Activated T-helper 1 cell treated with anti-CD3 and anti-CD28 coated beads, Interleukin-12 subunit alpha, Interleukin-12 subunit beta, Interleukin-2, Interleukin-4 antibody, amounts not matched to agents 30 ng/mL and 10 ng/mL and 1 ng/mL, durations not matched to agents 14 hours and 24 hours and 36 hours (primary cell): Measurements from ENCODE around the gene RXRA. TPM values are rescaled to one million over a fixed set of nuclear protein-coding genes. Genes with fewer than 3 reads are reported as not detected.

Source experiments
- DNase-seq: peaks from one replicate; pipeline ENCODE4 v3.0.0; 2021; ENCODE audit warnings: low spot score
- H3K27ac Mint-ChIP-seq: one replicate; pipeline ENCODE4 v1.8.0; 2021; ENCODE audit warnings: mild to moderate bottlenecking, mixed read lengths
- H3K27me3 Mint-ChIP-seq: one replicate; pipeline ENCODE4 v1.8.0; 2022; ENCODE audit warnings: mild to moderate bottlenecking, moderate library complexity, mixed read lengths; ENCODE audit not compliant: insufficient read depth
- H3K36me3 Mint-ChIP-seq: one replicate; pipeline ENCODE4 v1.8.0; 2021; ENCODE audit warnings: low read depth, mixed read lengths
- H3K4me1 Mint-ChIP-seq: one replicate; pipeline ENCODE4 v1.8.0; 2021; ENCODE audit warnings: low read depth, mixed read lengths
- H3K4me3 Mint-ChIP-seq: one replicate; pipeline ENCODE4 v1.8.0; 2021; ENCODE audit warnings: mild to moderate bottlenecking, moderate library complexity, mixed read lengths
- H3K9me3 Mint-ChIP-seq: one replicate; pipeline ENCODE4 v1.8.0; 2021; ENCODE audit warnings: mixed read lengths
- intact Hi-C: fragments of 100-400 bp; cut with micrococcal nuclease; formaldehyde crosslinking; loops from one replicate; pipeline ENCODE4 v1.15.1; 2024
- total RNA-seq: library from RNA; stranded (reverse); gene quantifications from 2 replicates; pipeline ENCODE4 v1.2.3, GENCODE V29; 2022

The RXRA gene
- total RNA-seq, 1 donor from 2014 or later: 0.91 TPM

DNA sequence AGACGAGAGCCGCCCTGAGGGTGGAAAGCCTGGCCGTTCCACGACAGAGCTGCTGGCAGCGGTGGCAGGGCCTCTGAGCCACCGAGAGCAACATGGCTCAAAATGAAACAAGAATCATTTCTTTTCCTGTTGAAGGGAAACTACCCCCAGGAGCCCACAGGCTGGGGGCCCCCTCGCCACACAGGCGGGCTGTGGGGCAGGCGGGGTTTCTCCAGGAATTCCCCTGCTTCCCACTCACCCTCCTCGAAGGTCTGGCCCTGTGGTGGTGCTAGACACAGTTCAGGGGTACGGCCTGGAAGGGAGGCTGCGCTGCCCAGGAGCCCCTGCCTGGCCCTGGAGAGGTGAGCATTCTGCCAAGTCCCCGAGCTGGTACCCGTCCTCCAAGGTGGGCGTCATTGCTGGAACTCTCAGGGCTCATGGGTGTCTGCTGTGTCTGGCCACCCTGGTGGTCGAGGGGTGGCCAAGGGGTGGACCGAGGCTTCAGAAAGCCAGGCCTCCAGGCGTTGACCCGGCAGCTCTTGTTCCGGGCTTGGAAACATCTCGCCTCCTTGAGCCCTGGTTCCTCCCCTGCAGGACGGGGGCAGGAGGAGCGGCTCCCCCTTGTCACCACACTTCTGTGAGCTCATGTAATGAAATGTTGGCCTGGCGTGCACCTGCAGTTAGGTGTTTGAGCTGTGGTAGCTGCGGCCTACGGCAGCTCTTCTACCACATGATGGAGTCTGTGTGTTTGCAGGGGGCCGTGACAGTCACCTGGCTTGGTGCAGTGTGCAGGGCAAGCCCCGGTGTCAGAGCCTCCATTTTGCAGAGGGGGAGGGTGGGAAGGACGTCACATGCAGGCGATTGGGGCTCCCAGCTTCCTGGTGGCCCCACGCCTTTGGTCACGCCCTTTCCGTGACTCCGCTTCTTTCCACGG lies 65.3 kb downstream of the RXRA start:
- Mint-ChIP-seq H3K27me3 (peaks cover 33% of the 10 kb centered on the region), H3K36me3 (no peaks in the 10 kb centered on the region), H3K4me3 (peak overlapping the region; percentile 51), H3K4me1 (peaks cover 38% of the 10 kb centered on the region), H3K9me3 (peaks cover 6% of the 10 kb centered on the region), H3K27ac (peak overlapping the region; percentile 82)
- peak; percentile 59 for DNase-seq
- intact Hi-C loops: loop anchor here (1.0 to 5.0 kb wide), 5 partner anchors 16 to 324 kb away; partner anchors contain the start of genes BRD3, RNU6ATAC and RXRA

DNA sequence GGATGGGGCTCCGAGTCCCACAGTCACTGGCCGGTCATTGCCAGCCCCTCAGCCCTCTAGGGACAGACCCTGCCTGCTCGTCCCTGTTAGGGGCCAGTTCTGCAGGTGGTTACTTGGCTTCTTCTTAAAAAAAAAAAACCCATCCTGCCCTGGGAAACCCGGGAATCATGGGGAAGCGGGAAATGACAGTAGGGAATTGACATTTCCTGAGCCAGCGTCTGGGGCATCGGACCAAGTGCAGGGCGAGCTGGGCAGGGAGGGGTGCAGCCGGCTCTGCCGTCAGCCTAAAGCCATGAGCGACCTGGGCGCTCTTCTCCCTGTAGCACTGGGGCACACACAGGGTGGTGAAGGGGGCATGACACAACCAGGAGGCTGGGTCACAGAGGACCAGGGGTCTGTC lies 66.6 kb downstream of the RXRA start:
- peaks cover 50% of the 10 kb centered on the region for H3K4me1 Mint-ChIP-seq
- intact Hi-C loops: loop anchor here (5.0 kb wide), 2 partner anchors 66 to 326 kb away; partner anchors contain the start of genes BRD3 and RXRA
- peaks cover 6% of the 10 kb centered on the region for H3K9me3 Mint-ChIP-seq
- no peak for DNase-seq
- no peak overlapping the region for H3K4me3 Mint-ChIP-seq
- H3K27me3 Mint-ChIP-seq: peaks cover 28% of the 10 kb centered on the region
- H3K36me3 Mint-ChIP-seq: no peaks in the 10 kb centered on the region
- H3K27ac Mint-ChIP-seq: no peak overlapping the region

- no peak overlapping the region for H3K27ac Mint-ChIP-seq
- H3K9me3 Mint-ChIP-seq: peaks cover 6% of the 10 kb centered on the region
- H3K4me3 Mint-ChIP-seq: no peak overlapping the region
- intact Hi-C loops: loop anchor here (5.0 kb wide), 2 partner anchors 66 to 326 kb away; partner anchors contain the start of genes BRD3 and RXRA
- no peaks in the 10 kb centered on the region for H3K36me3 Mint-ChIP-seq
- H3K27me3 Mint-ChIP-seq: peaks cover 21% of the 10 kb centered on the region
- peaks cover 50% of the 10 kb centered on the region for H3K4me1 Mint-ChIP-seq
- DNase-seq: no peak
These were observed 67.5 kb downstream of the RXRA start for GRCh38 chr9:134393582-134394280.

GRCh38 chr9:134395002-134395517 lies 68.8 kb downstream of the RXRA start:
- H3K4me1 Mint-ChIP-seq: peaks cover 50% of the 10 kb centered on the region
- H3K27ac Mint-ChIP-seq: no peak overlapping the region
- intact Hi-C loops: no loop called here

GRCh38 chr9:134395737-134396257 lies 69.5 kb downstream of the RXRA start:
- peaks cover 43% of the 10 kb centered on the region for H3K4me1 Mint-ChIP-seq
- intact Hi-C loops: loop anchor here (1.0 kb wide), 1 partner anchor 12 kb away; no protein-coding TSS in a partner anchor
- H3K4me3 Mint-ChIP-seq: no peak overlapping the region
- no peak overlapping the region for H3K27ac Mint-ChIP-seq
- H3K27me3 Mint-ChIP-seq: peaks cover 12% of the 10 kb centered on the region
- H3K9me3 Mint-ChIP-seq: peaks cover 6% of the 10 kb centered on the region
- no peak for DNase-seq
- no peaks in the 10 kb centered on the region for H3K36me3 Mint-ChIP-seq

More at GRCh38 chr9:134395002-134395517, 68.8 kb downstream of the RXRA start:
- H3K27me3 Mint-ChIP-seq: peaks cover 14% of the 10 kb centered on the region
- H3K9me3 Mint-ChIP-seq: peaks cover 6% of the 10 kb centered on the region
- no peaks in the 10 kb centered on the region for H3K36me3 Mint-ChIP-seq
- DNase-seq: no peak
- H3K4me3 Mint-ChIP-seq: no peak overlapping the region

GRCh38 chr9:134396258-134396742 lies 70.0 kb downstream of the RXRA start:
- Mint-ChIP-seq H3K36me3 (no peaks in the 10 kb centered on the region), H3K4me1 (peaks cover 38% of the 10 kb centered on the region), H3K27me3 (peaks cover 12% of the 10 kb centered on the region), H3K27ac (peak overlapping the region; percentile 34), H3K9me3 (peaks cover 6% of the 10 kb centered on the region), H3K4me3 (peak overlapping the region; percentile 66)
- DNase-seq: peak; percentile 16
- intact Hi-C loops: loop anchor here (1.0 kb wide), 1 partner anchor 11 kb away; no protein-coding TSS in a partner anchor

DNA sequence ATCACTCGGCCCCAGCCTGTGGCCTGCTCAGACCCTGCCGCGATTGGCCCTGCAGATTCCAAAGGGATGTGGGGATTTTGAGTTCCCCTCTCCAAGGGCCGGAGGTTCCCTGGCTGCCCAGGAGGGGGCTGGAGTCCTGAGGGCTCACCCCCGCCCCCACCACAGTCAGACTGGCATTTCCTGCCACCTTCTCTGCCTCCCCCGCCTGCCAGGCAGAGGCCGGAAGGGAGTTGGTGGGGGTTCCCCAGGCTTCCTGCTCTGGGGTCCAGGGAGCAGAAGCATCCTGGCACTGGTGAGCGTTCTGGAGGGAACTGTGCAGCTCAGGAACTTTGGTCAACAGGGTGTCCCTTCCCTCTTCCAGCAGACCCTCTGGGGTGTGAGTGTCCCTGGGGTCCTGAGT lies 70.6 kb downstream of the RXRA start:
- H3K4me3 Mint-ChIP-seq: peak overlapping the region; percentile 66
- H3K4me1 Mint-ChIP-seq: peaks cover 33% of the 10 kb centered on the region
- intact Hi-C loops: loop anchor here (1.0 kb wide), 1 partner anchor 10 kb away; no protein-coding TSS in a partner anchor
- no peaks in the 10 kb centered on the region for H3K36me3 Mint-ChIP-seq
- peak overlapping the region; percentile 34 for H3K27ac Mint-ChIP-seq
- H3K9me3 Mint-ChIP-seq: peaks cover 6% of the 10 kb centered on the region
- H3K27me3 Mint-ChIP-seq: peaks cover 12% of the 10 kb centered on the region
- DNase-seq: peak; percentile 20

- Mint-ChIP-seq H3K36me3 (no peaks in the 10 kb centered on the region), H3K9me3 (peaks cover 5% of the 10 kb centered on the region), H3K27me3 (peaks cover 8% of the 10 kb centered on the region), H3K4me3 (no peak overlapping the region), H3K27ac (no peak overlapping the region), H3K4me1 (peaks cover 31% of the 10 kb centered on the region)
- intact Hi-C loops: no loop called here
- no peak for DNase-seq
These were observed 72.5 kb downstream of the RXRA start for GRCh38 chr9:134398756-134399155.

DNA sequence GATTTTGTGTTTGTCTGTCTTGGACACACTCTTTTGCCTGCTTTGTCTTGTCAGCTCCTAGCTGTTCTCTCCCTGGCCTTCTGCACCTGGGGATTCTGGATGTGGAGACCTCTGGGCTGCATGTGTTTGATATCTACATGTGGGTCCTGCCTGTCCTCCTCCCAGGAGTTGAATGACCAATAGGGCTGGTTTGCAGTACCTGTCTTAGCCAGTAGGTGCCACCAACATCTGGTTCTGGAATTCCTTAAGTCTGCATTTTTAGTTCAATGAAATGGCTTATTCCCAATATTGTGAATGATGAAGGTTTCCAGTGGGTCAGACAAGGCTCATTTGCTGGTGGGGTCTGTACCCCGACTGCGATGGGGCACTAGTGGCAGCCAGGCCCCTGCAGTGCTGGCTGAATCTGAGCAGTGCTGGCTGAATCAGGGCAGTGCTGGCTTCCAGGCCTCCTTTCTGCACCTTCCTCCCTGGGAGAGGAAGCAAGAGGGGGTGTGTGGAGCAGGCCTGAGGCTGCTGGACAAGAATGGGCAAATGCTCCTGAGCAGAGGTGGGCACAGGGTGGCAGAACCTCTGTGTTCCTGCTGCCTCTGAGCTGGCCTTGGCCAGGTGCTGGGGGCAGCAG lies 73.3 kb downstream of the RXRA start:
- H3K27me3 Mint-ChIP-seq: peaks cover 7% of the 10 kb centered on the region
- H3K9me3 Mint-ChIP-seq: no peaks in the 10 kb centered on the region
- H3K4me1 Mint-ChIP-seq: peaks cover 39% of the 10 kb centered on the region
- no peak overlapping the region for H3K27ac Mint-ChIP-seq
- no peak overlapping the region for H3K4me3 Mint-ChIP-seq
- no peak for DNase-seq
- no peaks in the 10 kb centered on the region for H3K36me3 Mint-ChIP-seq
- intact Hi-C loops: no loop called here

- Mint-ChIP-seq H3K4me3 (no peak overlapping the region), H3K9me3 (no peaks in the 10 kb centered on the region), H3K27me3 (peaks cover 6% of the 10 kb centered on the region), H3K36me3 (no peaks in the 10 kb centered on the region), H3K4me1 (peaks cover 39% of the 10 kb centered on the region), H3K27ac (no peak overlapping the region)
- no peak for DNase-seq
- intact Hi-C loops: no loop called here
These were observed 74.0 kb downstream of the RXRA start for GRCh38 chr9:134400283-134400682.

DNA sequence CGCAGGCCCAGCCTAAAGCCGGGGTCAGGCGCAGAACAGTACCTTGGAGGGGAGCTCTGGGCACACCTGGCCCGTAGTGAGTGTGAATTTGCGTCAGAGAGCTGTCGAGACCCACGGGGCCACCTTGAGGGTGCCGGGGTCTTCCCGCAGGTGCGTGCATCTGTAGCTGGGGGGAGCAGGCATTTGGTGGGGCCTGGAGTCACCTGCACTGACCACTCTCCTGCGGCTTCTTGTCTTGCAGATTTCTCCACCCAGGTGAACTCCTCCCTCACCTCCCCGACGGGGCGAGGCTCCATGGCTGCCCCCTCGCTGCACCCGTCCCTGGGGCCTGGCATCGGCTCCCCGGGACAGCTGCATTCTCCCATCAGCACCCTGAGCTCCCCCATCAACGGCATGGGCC lies 75.1 kb downstream of the RXRA start:
- Mint-ChIP-seq H3K27me3 (peaks cover 8% of the 10 kb centered on the region), H3K4me1 (peaks cover 35% of the 10 kb centered on the region), H3K36me3 (no peaks in the 10 kb centered on the region), H3K4me3 (no peak overlapping the region), H3K27ac (no peak overlapping the region), H3K9me3 (no peaks in the 10 kb centered on the region)
- no peak for DNase-seq
- intact Hi-C loops: loop anchor here (1.0 kb wide), 1 partner anchor 11 kb away; no protein-coding TSS in a partner anchor

GRCh38 chr9:134402182-134402581 lies 75.9 kb downstream of the RXRA start:
- intact Hi-C loops: no loop called here
- H3K9me3 Mint-ChIP-seq: no peaks in the 10 kb centered on the region
- peaks cover 34% of the 10 kb centered on the region for H3K4me1 Mint-ChIP-seq
- H3K36me3 Mint-ChIP-seq: no peaks in the 10 kb centered on the region
- H3K27me3 Mint-ChIP-seq: peaks cover 8% of the 10 kb centered on the region
- no peak overlapping the region for H3K4me3 Mint-ChIP-seq
- no peak for DNase-seq
- no peak overlapping the region for H3K27ac Mint-ChIP-seq
